NCI-H2171 treated with DMSO at 0.1 percent for 48 hours (cell line): ENCODE results near the gene AGPAT4.

Source experiments
- DNase-seq: peaks from one replicate; lab custom pipeline; 2025; lab: John Stamatoyannopoulos, UW

The AGPAT4 gene

DNA sequence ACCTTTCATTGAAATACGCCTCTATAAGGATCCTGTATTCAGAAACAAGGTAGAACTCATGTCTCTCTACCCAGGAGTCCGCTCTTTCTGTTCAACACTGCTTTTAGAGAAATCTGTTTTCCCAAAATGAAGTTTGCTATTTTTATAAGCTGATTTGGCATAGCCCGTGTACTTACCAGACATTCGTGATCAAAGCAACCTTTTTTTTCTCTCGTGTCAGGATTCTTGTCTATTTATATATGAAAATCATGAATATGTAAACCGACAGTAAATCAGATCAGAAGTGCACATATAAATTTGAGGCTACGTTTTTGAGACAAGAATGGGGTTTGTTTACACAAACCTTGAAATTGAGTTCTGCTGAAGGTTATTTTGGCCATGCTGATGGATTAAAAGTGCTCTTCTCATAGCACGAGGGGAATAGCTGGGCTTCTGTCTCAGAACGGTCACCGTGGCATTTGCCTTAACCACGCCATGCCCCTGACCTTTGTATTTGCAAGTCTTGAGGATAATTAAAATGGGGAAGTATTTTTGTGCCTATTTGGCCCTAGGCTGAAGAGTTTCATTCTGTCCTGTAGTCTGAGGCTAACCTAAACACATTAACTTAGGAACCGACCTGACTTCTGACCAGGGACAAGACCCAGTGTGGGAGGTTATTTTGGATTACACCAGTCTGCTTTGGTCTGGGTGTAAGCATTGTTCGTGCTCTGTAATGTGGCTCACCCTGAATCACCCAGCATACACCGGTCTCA lies 163.7 kb downstream of the AGPAT4 start:
- DNase-seq = no peak

DNA sequence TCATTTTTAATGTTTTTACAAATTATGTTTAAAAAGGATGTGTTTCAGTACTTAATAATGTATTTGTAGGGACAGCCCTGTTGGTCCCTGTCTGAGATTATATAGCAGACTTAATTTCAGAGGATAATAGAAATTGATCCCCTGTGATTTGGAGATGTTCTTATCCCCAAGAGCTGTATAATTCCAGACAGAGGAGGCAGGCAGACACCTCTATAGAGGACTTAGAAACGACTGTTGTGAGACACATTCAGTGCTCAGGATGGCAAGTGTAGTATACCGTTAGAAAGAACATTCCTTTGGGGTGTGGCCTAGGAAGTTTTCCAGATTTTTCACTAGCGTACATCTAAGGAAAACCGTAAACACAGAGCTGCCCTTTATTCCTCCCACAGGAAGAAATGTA lies 164.5 kb downstream of the AGPAT4 start:
- no peak for DNase-seq

DNA sequence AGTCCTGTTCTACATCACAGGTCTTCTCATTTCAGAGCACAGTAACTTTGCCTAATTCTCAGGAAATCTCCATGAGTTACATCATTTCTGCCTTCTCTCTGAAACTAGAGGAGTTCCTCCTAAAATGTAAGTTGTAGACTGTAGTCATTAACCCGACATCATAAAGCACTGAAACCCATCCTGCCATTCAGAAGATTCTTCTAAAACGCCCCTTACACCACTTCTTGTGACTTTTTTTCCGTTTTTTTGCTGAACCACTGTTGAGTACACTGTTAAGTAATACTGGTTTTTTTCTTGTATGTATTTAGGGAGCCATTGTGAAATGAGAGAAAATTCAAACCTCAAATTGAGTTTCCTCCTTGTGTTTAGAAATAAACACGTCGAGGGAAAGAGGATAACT lies 164.9 kb downstream of the AGPAT4 start:
- no peak for DNase-seq

DNA sequence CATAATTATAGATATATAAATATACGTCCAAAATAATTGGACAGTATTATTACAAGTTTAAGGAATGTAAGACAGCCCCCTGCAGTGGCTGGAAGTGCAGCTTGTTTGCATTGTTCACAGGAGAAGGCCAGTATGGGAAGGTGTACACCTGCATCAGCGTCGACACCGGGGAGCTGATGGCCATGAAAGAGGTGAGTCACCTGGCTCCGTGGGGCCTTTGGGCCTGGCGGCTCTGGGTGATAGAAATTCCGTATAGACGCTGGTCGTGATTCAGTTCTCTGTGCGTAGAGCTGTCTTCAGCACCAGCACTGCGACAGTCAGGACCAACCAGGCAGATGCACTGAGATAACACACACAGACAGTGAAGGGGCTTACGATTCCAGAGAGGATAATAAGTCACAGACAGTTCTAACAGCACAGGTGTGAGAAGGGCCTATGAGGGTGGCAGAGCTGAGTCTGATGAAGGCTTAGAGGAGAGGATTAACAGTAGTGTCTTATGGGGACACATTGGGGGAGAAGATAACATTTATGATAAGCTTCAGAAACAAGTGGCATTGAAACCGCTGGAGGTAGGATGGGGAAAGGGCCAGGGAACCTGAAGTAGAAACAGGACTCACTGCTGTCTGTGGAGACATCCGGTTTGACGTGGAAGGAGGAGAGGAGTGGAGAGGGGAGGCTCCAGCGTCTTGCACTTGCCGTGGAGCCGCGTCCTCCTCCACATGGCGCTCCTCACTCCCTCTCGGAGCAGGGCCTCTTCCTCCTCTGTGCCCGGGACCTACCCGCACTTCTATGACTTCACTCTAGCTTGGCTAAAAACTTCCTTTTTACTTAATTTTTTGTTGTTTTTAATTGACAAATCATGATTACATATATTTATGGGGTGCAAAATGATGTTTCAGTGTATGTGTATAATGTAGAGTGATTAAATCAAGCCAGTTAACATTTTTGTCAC lies 165.8 kb downstream of the AGPAT4 start:
- no peak for DNase-seq

DNA sequence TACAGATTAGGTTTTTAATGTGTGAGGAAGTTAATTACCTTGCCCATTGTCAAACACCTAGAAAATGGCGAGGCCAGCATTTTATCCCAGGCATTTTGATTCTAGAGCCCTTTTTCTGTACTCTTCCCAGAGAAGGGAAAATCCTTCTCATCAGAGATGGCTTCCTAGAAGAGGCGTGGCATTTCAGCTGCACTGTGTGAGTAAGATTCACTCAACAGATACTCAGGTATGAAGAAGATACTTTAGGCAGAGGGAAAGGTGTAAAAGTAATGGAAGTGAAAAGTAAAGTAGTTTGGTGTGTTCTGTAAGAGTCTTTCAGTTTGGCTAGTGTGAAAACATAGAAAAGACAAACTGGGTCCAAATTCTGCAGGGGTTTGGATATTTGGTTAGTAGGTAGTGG lies 168.5 kb downstream of the AGPAT4 start:
- no peak for DNase-seq

DNA sequence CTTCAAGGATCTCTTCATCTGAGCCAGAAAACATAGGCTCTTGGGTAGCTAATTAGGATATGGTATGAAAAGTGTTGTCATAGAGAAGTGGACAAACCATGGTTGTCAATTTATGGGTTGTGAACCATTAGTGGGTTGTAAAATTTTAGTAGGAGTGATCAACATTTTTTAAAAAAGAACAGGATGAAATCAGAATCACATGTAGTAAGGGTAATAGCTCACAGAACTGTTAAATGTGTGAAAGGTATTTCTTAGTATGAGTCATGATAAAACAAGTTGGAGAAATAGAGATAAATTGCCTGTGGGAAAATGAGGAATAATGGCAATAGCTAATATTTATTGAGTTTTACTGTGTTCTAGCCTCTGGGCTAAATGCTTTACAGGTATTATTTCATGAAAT lies 168.9 kb downstream of the AGPAT4 start:
- DNase-seq = no peak

DNA sequence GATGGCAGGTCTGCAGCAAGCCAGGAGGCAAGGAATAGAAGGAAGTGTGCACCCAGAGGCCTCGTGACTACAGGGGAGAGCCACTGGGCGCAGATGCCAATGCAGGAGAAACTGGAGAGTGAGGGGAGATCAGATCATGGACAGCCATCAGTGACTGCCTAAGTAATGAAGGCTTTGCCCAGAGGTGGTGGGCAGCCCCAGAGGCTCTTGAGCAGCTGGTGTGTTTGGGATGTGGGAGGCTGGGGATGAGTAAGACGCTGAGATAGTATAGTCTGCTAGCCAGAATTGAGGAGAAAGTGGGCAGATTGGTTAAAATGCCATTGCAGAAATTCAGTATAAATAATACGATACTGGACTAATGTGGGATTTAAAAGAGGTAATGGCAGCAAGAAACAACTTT lies 170.4 kb downstream of the AGPAT4 start:
- no peak for DNase-seq

DNA sequence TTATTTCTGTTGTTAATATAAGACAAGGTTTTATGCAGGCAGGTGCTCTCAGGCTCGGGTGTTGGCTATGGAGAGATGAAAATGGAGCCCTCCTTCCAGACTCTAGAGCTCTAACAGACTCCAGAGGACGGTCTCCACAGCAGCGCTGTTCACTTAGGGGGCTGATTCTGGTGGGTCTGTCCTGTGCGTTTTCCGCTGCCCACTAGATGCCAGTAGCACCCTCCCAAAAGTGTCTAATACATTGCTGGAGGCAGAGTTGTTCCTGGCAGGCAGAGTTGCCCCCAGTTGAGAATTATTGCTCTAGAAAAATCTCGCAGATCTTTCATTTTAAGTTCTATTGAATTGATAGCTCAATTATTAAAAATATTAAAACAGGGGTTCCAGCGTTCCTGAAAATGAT lies 172.3 kb downstream of the AGPAT4 start:
- DNase-seq = no peak

DNA sequence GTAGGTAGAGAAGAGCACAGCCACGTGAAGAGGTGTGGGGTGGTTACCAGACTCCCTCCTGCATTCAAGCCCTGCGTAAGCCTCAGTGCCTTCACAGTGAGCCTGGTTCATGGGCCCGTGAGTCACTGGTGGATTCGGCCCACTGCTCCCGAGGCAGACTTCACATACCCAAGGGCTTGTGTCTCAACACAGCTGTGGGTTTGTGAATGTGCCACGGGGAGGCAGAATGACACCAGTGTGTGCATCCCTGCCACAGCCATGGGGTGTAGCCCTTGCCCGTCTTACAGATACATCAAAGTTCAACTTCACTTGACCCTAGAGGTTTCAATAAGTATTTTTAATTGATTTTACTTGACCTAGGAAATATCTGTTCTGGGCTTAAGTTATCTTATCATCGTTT lies 173.8 kb downstream of the AGPAT4 start:
- DNase-seq = no peak

DNA sequence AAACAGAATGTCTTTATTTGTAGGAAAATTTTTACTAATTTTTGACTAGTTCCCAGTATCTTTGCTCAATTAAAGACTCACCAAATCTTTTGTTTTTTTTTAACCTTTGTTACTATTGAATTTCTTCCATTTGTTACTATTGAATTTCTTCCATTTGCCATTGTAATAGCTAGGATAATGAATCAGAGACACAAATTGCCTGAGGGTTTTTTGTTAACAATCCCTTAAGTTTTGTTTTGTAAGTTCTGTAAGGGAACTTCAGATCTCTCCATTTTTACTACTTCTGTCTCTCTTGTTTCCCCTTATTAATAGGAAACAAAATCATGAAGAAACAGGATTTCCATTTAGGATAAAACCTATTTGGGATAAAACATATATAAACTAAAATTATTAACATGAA lies 177.9 kb downstream of the AGPAT4 start:
- DNase-seq = no peak

DNA sequence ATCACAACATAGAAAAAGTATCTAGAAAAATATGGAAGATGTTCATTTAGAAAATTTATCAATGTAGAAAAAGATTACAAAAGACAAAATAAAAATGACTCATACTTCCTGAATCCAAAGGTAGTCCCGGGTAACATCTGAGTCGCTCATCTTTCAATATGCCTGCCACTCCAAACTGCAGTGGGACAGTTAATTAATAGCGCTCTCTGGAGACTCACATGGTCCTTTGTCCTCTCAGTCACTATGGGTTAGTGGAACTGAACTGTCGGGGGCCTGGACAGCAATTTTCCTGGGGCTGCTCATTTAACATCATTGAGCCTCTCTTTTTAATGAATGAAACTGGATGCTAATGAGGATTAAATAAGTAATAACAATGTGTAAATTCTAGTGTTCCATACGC lies 178.9 kb downstream of the AGPAT4 start:
- no peak for DNase-seq

DNA sequence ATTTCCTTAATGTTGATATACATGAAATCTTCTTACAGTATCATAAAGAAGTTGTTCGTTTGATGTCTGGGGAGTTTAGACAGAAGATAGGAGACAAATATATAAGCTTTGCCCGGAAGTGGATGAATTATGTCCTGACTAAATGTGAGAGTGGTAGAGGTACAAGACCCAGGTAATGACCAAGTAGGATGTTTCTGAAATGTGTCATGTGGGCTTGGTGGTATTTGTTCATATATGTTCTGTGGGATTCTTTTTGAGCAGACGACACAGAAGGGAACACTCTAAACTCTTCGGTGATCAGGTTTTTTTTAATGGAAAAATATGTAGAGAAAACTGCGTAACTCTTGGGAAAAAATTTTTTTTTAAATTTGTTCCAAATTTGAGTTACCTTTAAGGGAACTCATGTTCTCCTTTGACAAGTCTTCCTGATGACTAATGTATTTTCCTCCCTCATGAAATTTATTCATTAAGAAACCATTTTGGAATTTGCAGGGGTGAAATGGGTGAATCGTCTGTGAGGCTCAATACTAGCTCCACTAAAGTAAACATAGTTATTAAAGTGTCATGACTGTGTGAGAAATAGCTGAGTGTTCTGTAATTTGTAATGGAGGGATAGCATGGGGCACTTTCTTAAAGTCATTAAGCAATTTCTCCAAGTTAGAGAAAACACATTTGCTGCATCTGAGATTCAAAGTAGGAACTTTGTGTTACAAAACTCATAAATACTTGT lies 181.7 kb downstream of the AGPAT4 start:
- DNase-seq = no peak

DNA sequence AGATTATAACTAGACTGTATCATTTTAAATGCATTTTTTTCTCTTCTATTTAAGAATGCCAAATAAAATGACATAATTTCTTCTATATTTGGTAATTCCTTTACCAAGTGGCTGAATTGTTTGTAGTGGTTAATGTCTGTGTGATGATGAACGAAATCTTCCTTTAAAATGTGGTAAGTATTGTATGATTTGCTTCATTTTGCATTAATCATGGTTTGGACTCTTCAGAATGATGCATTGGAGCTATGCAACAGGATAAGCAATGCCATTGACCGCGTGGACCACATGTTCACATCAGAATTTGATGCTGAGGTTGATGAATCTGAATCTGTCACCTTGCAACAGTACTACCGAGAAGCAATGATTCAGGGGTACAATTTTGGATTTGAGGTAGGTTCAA lies 182.7 kb downstream of the AGPAT4 start:
- no peak for DNase-seq

DNA sequence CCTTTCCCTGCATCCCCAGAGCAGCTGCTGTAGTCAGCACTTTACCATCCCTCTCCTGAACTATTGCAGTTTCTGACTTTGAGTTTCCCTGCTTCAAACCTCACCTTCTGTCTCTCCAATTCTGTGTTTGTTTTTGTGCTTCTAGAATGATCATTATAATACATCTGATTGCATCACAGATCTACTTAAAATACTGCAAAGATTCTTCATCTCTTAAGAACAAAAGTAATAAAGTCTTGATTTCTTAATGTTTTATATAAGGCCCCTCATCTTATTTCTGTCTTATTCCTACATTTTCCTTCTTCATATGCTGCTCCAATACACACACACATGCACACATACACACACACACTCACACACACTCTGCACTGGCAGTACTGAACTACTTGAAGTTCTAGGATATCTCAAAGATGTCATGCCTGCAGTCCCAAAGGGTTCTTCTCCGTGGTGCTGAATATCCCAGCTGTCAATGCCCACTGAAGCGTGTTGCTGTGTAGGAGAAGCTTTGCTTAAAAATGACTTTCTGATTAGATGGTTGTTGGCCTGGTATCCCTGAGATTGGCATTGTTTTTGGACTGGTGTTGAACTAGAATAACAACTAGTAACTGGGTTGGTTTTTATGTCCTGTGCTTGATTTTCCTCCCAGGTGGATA lies 185.1 kb downstream of the AGPAT4 start:
- no peak for DNase-seq

DNA sequence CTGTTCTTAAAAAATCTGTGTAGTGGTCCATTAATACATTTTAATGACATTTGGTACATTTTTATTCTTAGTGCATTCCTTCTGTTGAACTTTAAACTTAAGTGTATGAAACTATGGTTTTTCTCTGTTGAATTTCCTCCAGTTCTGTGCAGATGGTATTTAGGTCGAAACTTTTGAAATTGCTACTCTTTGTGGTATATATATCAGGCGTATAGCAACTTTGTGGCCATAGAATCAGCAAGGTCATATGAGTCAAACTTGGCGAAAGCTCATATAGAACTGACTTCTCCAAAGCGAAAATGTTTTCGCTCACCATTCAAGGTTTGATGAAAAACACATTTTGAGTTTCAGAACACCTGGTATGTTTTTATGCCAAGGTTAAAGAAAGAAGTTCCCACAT lies 188.6 kb downstream of the AGPAT4 start:
- DNase-seq = no peak

DNA sequence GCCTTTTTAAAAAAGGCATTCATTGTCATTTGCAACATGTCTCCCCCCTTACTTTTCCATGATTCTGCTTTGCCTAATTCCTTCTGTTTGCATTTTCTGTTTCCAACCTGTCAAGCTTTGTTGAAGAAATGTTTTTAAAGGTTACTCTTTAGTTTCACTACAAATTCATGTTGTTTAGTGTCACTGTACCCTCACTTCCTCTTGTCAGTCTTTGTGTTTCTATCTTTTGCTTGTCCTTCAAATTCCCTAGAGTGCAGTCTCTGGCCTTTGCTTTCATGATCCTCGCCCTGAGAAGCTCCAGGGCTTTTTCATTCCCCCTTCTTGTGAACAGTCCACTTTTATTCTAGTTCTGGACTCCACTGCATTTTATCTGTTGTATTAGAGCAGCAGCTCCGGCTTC lies 191.6 kb downstream of the AGPAT4 start:
- no peak for DNase-seq

DNA sequence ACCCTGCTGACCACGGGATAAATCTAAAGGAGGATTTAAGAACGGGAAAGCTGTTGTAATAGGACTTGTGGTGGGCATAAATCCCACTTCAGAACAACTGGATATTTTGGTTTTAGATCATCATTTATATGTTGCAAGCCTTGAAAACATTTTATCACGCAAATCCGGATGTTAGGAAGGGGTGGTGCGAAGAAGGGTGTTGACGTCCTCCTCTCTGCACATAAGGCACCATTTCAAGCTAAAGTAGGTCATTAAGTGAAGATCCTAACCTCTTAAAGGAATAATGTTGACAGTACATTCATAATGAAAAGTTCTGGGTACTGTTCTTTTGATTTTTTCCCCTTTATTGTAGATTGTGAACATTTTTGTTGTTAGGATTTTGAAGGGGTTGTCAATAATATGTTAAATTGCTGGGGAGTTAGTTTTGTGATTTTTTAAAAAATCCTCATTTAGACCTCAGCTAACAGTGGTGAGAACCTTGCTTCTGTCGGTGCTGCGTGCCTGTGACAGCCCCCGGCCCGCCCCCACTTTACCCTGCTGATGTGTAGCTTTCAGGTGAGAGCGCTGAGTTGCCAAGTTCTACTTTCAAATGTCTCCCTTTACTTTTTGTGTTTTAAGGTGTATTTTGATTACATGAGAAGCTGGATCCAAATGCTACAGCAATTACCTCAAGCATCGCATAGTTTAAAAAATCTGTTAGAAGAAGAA lies 193.4 kb downstream of the AGPAT4 start:
- DNase-seq = no peak
